HCT116 (cell line): ENCODE results near the gene KRT6A. TPM values are rescaled to one million over a fixed set of nuclear protein-coding genes. Genes with fewer than 3 reads are reported as not detected.

ENCODE experiments used
- ATAC-seq: fragments of 200-7000 bp; cut with Tn5 transposase; 2 replicates; pipeline ENCODE4 v1.9.1; 2020; ENCODE audit warnings: mild to moderate bottlenecking, moderate library complexity
- BruUV-seq: library from RNA; stranded (reverse); fragments of 400-500 nt; replicated peaks from 2 replicates; lab custom pipeline; 2021; lab: Mats Ljungman, UMichigan
- CTCF ChIA-PET: fragments of 300-600 bp; sonication (Branson Sonifier 250); formaldehyde crosslinking; loops from one replicate; lab custom pipeline; 2021; ENCODE audit warnings: antibody characterized with exemption; lab: Charles Lee
- POLR2A ChIA-PET: fragments of 300-600, 350-600 bp; sonication (Branson Sonifier 250); formaldehyde crosslinking; loops from one replicate; lab custom pipeline; 2021; ENCODE audit warnings: antibody characterized with exemption; lab: Charles Lee
- RAD21 ChIA-PET, 2 experiments: fragments of 300-600 bp; sonication (Branson Sonifier 250); formaldehyde crosslinking; loops; one replicate each; lab custom pipeline; 2023; ENCODE audit warnings: low total read pairs in 2 of 2; ENCODE audit not compliant: uncharacterized antibody in 2 of 2, unreplicated experiment in 2 of 2, low non-redundant PET in 1 of 2; lab: Charles Lee
- DNase-seq: peaks from one replicate; pipeline ENCODE4 v3.0.0-alpha.2; 2010; ENCODE audit warnings: low read depth, low spot score
- H2AFZ ChIP-seq: fragments of 200-600 bp; shearing (Covaris generic), sonication (generic); 2 replicates; pipeline ENCODE4 v1.6.1; 2017; ENCODE audit warnings: low read depth, mixed run types, mixed read lengths, antibody characterized with exemption, low read length; ENCODE audit not compliant: poor library complexity, severe bottlenecking
- H3K27ac ChIP-seq: 2 replicates; pipeline ENCODE4 v1.5.1; 2012; ENCODE audit warnings: low read depth, low read length
- H3K27me3 ChIP-seq: fragments of 200-600 bp; sonication (generic); 2 replicates; pipeline ENCODE4 v1.6.1; 2016; ENCODE audit warnings: mixed run types, low read length, mixed read lengths; ENCODE audit not compliant: insufficient read depth
- H3K36me3 ChIP-seq, 2 experiments: fragments of 200-500 bp in 1 of 2; fragments of 200-600 bp in 1 of 2; sonication (Bioruptor generic) in 1 of 2; sonication (generic) in 1 of 2; 2 replicates each; pipeline versions ENCODE4 v1.5.1 to v1.6.1; 2014 to 2016; ENCODE audit warnings: low read length in 2 of 2, inconsistent platforms in 1 of 2, mixed read lengths in 1 of 2, mixed run types in 1 of 2; ENCODE audit not compliant: insufficient read depth in 2 of 2, control insufficient read depth in 1 of 2
- H3K4me1 ChIP-seq, 2 experiments: fragments of 200-600 bp in 1 of 2; sonication (generic) in 1 of 2; 2 replicates each; pipeline versions ENCODE4 v1.5.1 to v1.6.1; 2012 to 2017; ENCODE audit warnings: low read length in 2 of 2, inconsistent platforms in 1 of 2, mild to moderate bottlenecking in 1 of 2, mixed read lengths in 1 of 2, mixed run types in 1 of 2, moderate library complexity in 1 of 2; ENCODE audit not compliant: insufficient read depth in 2 of 2, control insufficient read depth in 1 of 2
- H3K4me2 ChIP-seq: fragments of 200-600 bp; sonication (generic); 2 replicates; pipeline ENCODE4 v1.6.1; 2017; ENCODE audit warnings: mixed run types, low read length, mixed read lengths
- H3K4me3 ChIP-seq, 2 experiments: fragments of 200-600 bp in 1 of 2; sonication (generic) in 1 of 2; replicated peaks in 1 of 2; 2 replicates each; pipeline ENCODE4 v1.5.1; 2011 to 2016; ENCODE audit warnings: low read length in 2 of 2, control low read depth in 1 of 2, low read depth in 1 of 2, mild to moderate bottlenecking in 1 of 2, mixed read lengths in 1 of 2, mixed run types in 1 of 2
- H3K79me2 ChIP-seq: fragments of 200-600 bp; sonication (generic); 2 replicates; pipeline ENCODE4 v1.6.1; 2017; ENCODE audit warnings: mild to moderate bottlenecking, mixed run types, low read length, moderate library complexity, mixed read lengths; ENCODE audit not compliant: insufficient read depth
- H3K9ac ChIP-seq: fragments of 200-600 bp; sonication (generic); 2 replicates; pipeline ENCODE4 v1.6.1; 2016; ENCODE audit warnings: low read length, mixed read lengths
- H3K9me2 ChIP-seq: fragments of 200-600 bp; sonication (generic), shearing (Covaris generic); 2 replicates; pipeline ENCODE4 v1.6.1; 2017; ENCODE audit warnings: mixed run types, mild to moderate bottlenecking, moderate library complexity; ENCODE audit not compliant: insufficient read depth
- H3K9me3 ChIP-seq, 2 experiments: fragments of 200-500 bp in 1 of 2; fragments of 200-600 bp in 1 of 2; sonication (Bioruptor generic) in 1 of 2; sonication (generic) in 1 of 2; 2 replicates each; pipeline ENCODE4 v1.6.1; 2014 to 2017; ENCODE audit warnings: low read length in 2 of 2, mixed read lengths in 2 of 2, inconsistent platforms in 1 of 2, low read depth in 1 of 2, mild to moderate bottlenecking in 1 of 2, mixed run types in 1 of 2, moderate library complexity in 1 of 2; ENCODE audit not compliant: control insufficient read depth in 1 of 2, insufficient read depth in 1 of 2
- H4K20me1 ChIP-seq: fragments of 200-600 bp; sonication (generic), shearing (Covaris generic); 2 replicates; pipeline ENCODE4 v1.6.1; 2017; ENCODE audit warnings: mixed run types, mild to moderate bottlenecking, moderate library complexity; ENCODE audit not compliant: insufficient read depth
- CBX3 ChIP-seq: IDR thresholded peaks from 2 replicates; pipeline ENCODE4 v1.6.1; 2012; ENCODE audit warnings: low read depth
- CEBPB ChIP-seq: IDR thresholded peaks from 2 replicates; pipeline ENCODE4 v1.6.1; 2012; ENCODE audit warnings: low read depth
- EGR1 ChIP-seq: IDR thresholded peaks from 2 replicates; pipeline ENCODE4 v1.6.1; 2012; ENCODE audit warnings: low read depth
- EZH2phosphoT487 ChIP-seq: fragments of 200-600 bp; IDR thresholded peaks from 2 replicates; pipeline ENCODE4 v1.6.1; 2018; ENCODE audit warnings: antibody characterized with exemption, borderline replicate concordance
- FOSL1 ChIP-seq: IDR thresholded peaks from 2 replicates; pipeline ENCODE4 v1.6.1; 2012; ENCODE audit warnings: low read depth
- JUND ChIP-seq: IDR thresholded peaks from 2 replicates; pipeline ENCODE4 v1.6.1; 2012
- POLR2A ChIP-seq: IDR thresholded peaks from 2 replicates; pipeline ENCODE4 v1.7.0; 2011; ENCODE audit warnings: borderline replicate concordance; ENCODE audit not compliant: insufficient read depth, insufficient read length; ENCODE audit errors: extremely low read depth
- POLR2AphosphoS5 ChIP-seq: IDR thresholded peaks from 2 replicates; pipeline ENCODE4 v1.6.1; 2011; ENCODE audit warnings: mild to moderate bottlenecking, low read depth, low read length, moderate library complexity
- SIN3A ChIP-seq: IDR thresholded peaks from 2 replicates; pipeline ENCODE4 v1.6.1; 2012; ENCODE audit warnings: low read depth
- SP1 ChIP-seq: IDR thresholded peaks from 2 replicates; pipeline ENCODE4 v1.6.1; 2012; ENCODE audit warnings: low read depth
- SRF ChIP-seq: IDR thresholded peaks from 2 replicates; pipeline ENCODE4 v1.6.1; 2012; ENCODE audit warnings: low read depth
- TCF7L2 ChIP-seq: IDR thresholded peaks from 2 replicates; pipeline ENCODE4 v1.7.0; 2011; ENCODE audit warnings: borderline replicate concordance, inconsistent platforms; ENCODE audit not compliant: insufficient read depth, insufficient read length; ENCODE audit errors: extremely low read depth
- YY1 ChIP-seq: IDR thresholded peaks from 2 replicates; pipeline ENCODE4 v1.6.1; 2011; ENCODE audit warnings: low read length, low read depth, moderate library complexity, mild to moderate bottlenecking; ENCODE audit not compliant: insufficient replicate concordance; ENCODE audit errors: extremely low read depth
- ZFX ChIP-seq: fragments of 450-650 bp; IDR thresholded peaks from 2 replicates; pipeline ENCODE4 v1.6.1; 2017
- ZNF274 ChIP-seq: fragments of 200-500 bp; sonication (Bioruptor generic); IDR thresholded peaks from 2 replicates; pipeline ENCODE4 v1.6.1; 2014; ENCODE audit warnings: mild to moderate bottlenecking, low read depth, low read length, inconsistent platforms
- intact Hi-C: fragments of 100-400 bp; cut with micrococcal nuclease; formaldehyde crosslinking; loops from 2 replicates; pipeline ENCODE4 v1.10.0; 2022
- total RNA-seq: library from RNA; stranded (reverse); gene quantifications from one replicate; pipeline ENCODE4 v1.2.1, GENCODE V29; 2021; ENCODE audit not compliant: unreplicated experiment
- TF ChIP-seq, protein P1 (sequence below), 3 experiments: fragments of 200-600 bp in 1 of 3; sonication (generic) in 1 of 3; IDR thresholded peaks in 2 of 3; conservative IDR thresholded peaks in 1 of 3; 2 replicates each; pipeline ENCODE4 v1.5.1; 2012 to 2017; ENCODE audit warnings: low read depth in 2 of 3, low read length in 2 of 3, antibody characterized with exemption in 1 of 3, borderline replicate concordance in 1 of 3, control low read depth in 1 of 3, mild to moderate bottlenecking in 1 of 3, mixed read lengths in 1 of 3, mixed run types in 1 of 3, moderate library complexity in 1 of 3; ENCODE audit not compliant: insufficient read depth in 1 of 3
- TF ChIP-seq, protein P2 (sequence below): IDR thresholded peaks from 2 replicates; pipeline ENCODE4 v1.6.1; 2012
- TF ChIP-seq, protein P3 (sequence below): IDR thresholded peaks from 2 replicates; pipeline ENCODE4 v1.6.1; 2012; ENCODE audit warnings: low read depth

Gene KRT6A
- total RNA-seq, 1 experiment from 2014 or later: 0.66 TPM

DNA sequence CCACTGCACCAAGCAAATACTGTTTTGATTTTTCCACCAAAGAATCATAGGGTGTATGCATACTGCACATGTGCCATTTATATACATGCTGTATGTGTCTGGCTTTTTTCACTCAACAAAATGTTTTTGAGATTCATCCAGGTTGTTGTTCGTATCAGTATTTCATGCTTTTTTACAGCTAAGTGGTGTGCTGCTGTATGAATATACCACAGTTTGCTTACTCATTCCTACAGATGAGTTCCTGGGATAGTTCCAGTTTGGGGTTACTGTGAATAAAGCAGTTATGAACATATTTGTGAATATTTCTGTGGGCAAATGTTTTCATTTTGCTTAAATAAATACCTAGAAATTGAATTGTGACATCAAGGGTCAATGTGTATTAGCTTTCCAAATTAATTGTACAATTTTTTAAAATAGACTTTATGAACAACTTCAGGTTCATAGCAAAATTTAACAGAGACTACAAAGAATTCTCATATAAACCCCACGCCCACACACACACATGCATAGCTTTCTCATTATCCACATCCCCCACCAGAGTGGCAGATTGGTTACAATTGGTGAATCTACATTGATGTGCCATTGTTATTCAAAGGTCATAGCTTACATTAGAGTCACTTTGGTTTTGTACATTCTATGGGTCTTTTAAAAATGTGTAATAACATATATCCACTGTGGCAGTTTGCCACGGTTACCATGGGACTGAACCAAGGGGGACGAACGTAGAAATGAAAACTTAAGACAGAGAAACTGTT lies 6.9 kb upstream of the KRT6A start:
- no peak overlapping the region for H3K4me2 ChIP-seq
- DNase-seq (no peak), ATAC-seq (no peak)
- H2AFZ ChIP-seq: no peak overlapping the region
- no peaks in the 10 kb centered on the region for H4K20me1 ChIP-seq
- H3K27me3 ChIP-seq: no peaks in the 10 kb centered on the region
- no peak overlapping the region for H3K4me3 ChIP-seq
- H3K9me3 ChIP-seq: no peaks in the 10 kb centered on the region
- H3K27ac ChIP-seq: no peak overlapping the region
- intact Hi-C loops: no loop called here
- H3K79me2 ChIP-seq: no peaks in the 10 kb centered on the region
- ChIA-PET POLR2A (no interaction called here), CTCF (interaction anchor here (1.2 kb wide), 1 partner anchor 371 kb away, joined by 5 read pairs; no protein-coding TSS in a partner anchor)
- no TSS peak for BruUV-seq
- TF ChIP-seq EGR1 (no peak), POLR2A (no peak), CEBPB (no peak), EZH2phosphoT487 (no peak), FOSL1 (no peak), TCF7L2 (no peak), YY1 (no peak), SRF (no peak), ZNF274 (no peak), ZFX (no peak), CBX3 (no peak), JUND (no peak), SP1 (no peak), POLR2AphosphoS5 (no peak), SIN3A (no peak)
- TF ChIP-seq, protein P1, sequence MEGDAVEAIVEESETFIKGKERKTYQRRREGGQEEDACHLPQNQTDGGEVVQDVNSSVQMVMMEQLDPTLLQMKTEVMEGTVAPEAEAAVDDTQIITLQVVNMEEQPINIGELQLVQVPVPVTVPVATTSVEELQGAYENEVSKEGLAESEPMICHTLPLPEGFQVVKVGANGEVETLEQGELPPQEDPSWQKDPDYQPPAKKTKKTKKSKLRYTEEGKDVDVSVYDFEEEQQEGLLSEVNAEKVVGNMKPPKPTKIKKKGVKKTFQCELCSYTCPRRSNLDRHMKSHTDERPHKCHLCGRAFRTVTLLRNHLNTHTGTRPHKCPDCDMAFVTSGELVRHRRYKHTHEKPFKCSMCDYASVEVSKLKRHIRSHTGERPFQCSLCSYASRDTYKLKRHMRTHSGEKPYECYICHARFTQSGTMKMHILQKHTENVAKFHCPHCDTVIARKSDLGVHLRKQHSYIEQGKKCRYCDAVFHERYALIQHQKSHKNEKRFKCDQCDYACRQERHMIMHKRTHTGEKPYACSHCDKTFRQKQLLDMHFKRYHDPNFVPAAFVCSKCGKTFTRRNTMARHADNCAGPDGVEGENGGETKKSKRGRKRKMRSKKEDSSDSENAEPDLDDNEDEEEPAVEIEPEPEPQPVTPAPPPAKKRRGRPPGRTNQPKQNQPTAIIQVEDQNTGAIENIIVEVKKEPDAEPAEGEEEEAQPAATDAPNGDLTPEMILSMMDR (IDR thresholded peaks at IDR 0.05 in 2 of 3, conservative IDR thresholded peaks at IDR 0.05 in 1 of 3; ENCODE audit: borderline replicate concordance in 1 of 3, insufficient read depth in 1 of 3, low read depth in 2 of 3, low read length in 2 of 3): no peak
- TF ChIP-seq, protein P2, sequence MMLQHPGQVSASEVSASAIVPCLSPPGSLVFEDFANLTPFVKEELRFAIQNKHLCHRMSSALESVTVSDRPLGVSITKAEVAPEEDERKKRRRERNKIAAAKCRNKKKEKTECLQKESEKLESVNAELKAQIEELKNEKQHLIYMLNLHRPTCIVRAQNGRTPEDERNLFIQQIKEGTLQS: no peak
- TF ChIP-seq, protein P3, sequence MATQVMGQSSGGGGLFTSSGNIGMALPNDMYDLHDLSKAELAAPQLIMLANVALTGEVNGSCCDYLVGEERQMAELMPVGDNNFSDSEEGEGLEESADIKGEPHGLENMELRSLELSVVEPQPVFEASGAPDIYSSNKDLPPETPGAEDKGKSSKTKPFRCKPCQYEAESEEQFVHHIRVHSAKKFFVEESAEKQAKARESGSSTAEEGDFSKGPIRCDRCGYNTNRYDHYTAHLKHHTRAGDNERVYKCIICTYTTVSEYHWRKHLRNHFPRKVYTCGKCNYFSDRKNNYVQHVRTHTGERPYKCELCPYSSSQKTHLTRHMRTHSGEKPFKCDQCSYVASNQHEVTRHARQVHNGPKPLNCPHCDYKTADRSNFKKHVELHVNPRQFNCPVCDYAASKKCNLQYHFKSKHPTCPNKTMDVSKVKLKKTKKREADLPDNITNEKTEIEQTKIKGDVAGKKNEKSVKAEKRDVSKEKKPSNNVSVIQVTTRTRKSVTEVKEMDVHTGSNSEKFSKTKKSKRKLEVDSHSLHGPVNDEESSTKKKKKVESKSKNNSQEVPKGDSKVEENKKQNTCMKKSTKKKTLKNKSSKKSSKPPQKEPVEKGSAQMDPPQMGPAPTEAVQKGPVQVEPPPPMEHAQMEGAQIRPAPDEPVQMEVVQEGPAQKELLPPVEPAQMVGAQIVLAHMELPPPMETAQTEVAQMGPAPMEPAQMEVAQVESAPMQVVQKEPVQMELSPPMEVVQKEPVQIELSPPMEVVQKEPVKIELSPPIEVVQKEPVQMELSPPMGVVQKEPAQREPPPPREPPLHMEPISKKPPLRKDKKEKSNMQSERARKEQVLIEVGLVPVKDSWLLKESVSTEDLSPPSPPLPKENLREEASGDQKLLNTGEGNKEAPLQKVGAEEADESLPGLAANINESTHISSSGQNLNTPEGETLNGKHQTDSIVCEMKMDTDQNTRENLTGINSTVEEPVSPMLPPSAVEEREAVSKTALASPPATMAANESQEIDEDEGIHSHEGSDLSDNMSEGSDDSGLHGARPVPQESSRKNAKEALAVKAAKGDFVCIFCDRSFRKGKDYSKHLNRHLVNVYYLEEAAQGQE: no peak
- TF ChIP-seq, all 23 proteins: peak for 0
- Histone ChIP-seq H3K9ac (no peak overlapping the region), H3K9me2 (no peaks in the 10 kb centered on the region), H3K4me1 (peaks cover 26 to 60% of the 10 kb centered on the region in 2 experiments), H3K36me3 (no peaks in the 10 kb centered on the region)
- RAD21 ChIA-PET: no interaction called here
